HepG2 (cell line): Measurements from ENCODE around the gene MCM3AP. TPM values are rescaled to one million over a fixed set of nuclear protein-coding genes. Genes with fewer than 3 reads are reported as not detected.

Experiments
- GABPB1 ChIP-seq: IDR thresholded peaks from 2 replicates; pipeline ENCODE4 v1.6.1; 2016; ENCODE audit warnings: mild to moderate bottlenecking, missing genetic modification reagents, moderate library complexity, missing compliant biosample characterization
- HES4 ChIP-seq: sonication (generic); formaldehyde crosslinking; IDR thresholded peaks from 2 replicates; pipeline ENCODE4 v1.9.0; 2021; ENCODE audit warnings: mild to moderate bottlenecking, missing genetic modification reagents, borderline replicate concordance
- IKZF1 ChIP-seq: fragments of 450-650 bp; IDR thresholded peaks from 2 replicates; pipeline ENCODE4 v1.7.1; 2016
- KDM5A ChIP-seq: fragments of 200-600 bp; sonication (generic); IDR thresholded peaks from 2 replicates; pipeline ENCODE4 v1.7.0; 2018; ENCODE audit warnings: antibody characterized with exemption, mild to moderate bottlenecking, low read length, borderline replicate concordance
- MAFF ChIP-seq: IDR thresholded peaks from 2 replicates; pipeline ENCODE4 v1.6.1; 2011; ENCODE audit warnings: low read depth, low read length, improper control_type of control experiment
- MAFG ChIP-seq: sonication (generic); formaldehyde crosslinking; IDR thresholded peaks from 2 replicates; pipeline ENCODE4 v1.5.1; 2020; ENCODE audit warnings: mild to moderate bottlenecking, missing genetic modification reagents
- REPIN1 ChIP-seq: sonication (generic); formaldehyde crosslinking; IDR thresholded peaks from 2 replicates; pipeline ENCODE4 v1.8.0; 2022; ENCODE audit warnings: missing genetic modification reagents, low read depth, mild to moderate bottlenecking, borderline replicate concordance
- SMAD3 ChIP-seq: sonication (generic); formaldehyde crosslinking; IDR thresholded peaks from 2 replicates; pipeline ENCODE4 v1.4.0; 2020; ENCODE audit warnings: missing genetic modification reagents
- SP140L ChIP-seq: sonication (generic); formaldehyde crosslinking; IDR thresholded peaks from 2 replicates; pipeline ENCODE4 v1.4.0; 2020; ENCODE audit warnings: missing genetic modification reagents, borderline replicate concordance
- TEAD2 ChIP-seq: sonication (generic); formaldehyde crosslinking; IDR thresholded peaks from 2 replicates; pipeline ENCODE4 v1.9.0; 2021; ENCODE audit warnings: missing genetic modification reagents
- TOE1 ChIP-seq: sonication (generic); formaldehyde crosslinking; IDR thresholded peaks from 2 replicates; pipeline ENCODE4 v1.4.0; 2020; ENCODE audit warnings: mild to moderate bottlenecking, missing genetic modification reagents
- ZC3H4 ChIP-seq: sonication (generic); formaldehyde crosslinking; IDR thresholded peaks from 2 replicates; pipeline ENCODE4 v1.4.0; 2020; ENCODE audit warnings: missing genetic modification reagents, borderline replicate concordance
- ZFYVE20 ChIP-seq: sonication (generic); formaldehyde crosslinking; IDR thresholded peaks from 2 replicates; pipeline ENCODE4 v1.8.0; 2023; ENCODE audit warnings: low read depth, mild to moderate bottlenecking, moderate library complexity, missing genetic modification reagents, borderline replicate concordance
- ZNF12 ChIP-seq: sonication (generic); formaldehyde crosslinking; IDR thresholded peaks from 2 replicates; pipeline ENCODE4 v1.5.0; 2020; ENCODE audit warnings: missing genetic modification reagents
- ZNF562 ChIP-seq: sonication (generic); formaldehyde crosslinking; IDR thresholded peaks from 2 replicates; pipeline ENCODE4 v1.8.0; 2022; ENCODE audit warnings: missing genetic modification reagents, borderline replicate concordance
- ZNF570 ChIP-seq: sonication (generic); formaldehyde crosslinking; IDR thresholded peaks from 2 replicates; pipeline ENCODE4 v1.4.0; 2020; ENCODE audit warnings: mild to moderate bottlenecking, missing genetic modification reagents, borderline replicate concordance
- ZNF746 ChIP-seq: sonication (generic); formaldehyde crosslinking; IDR thresholded peaks from 2 replicates; pipeline ENCODE4 v1.8.0; 2022; ENCODE audit warnings: mild to moderate bottlenecking, missing genetic modification reagents
- ZNF772 ChIP-seq: sonication (generic); formaldehyde crosslinking; IDR thresholded peaks from 2 replicates; pipeline ENCODE4 v1.5.0; 2020; ENCODE audit warnings: mild to moderate bottlenecking, missing genetic modification reagents
- ZNF83 ChIP-seq: sonication (generic); formaldehyde crosslinking; IDR thresholded peaks from 2 replicates; pipeline ENCODE4 v1.4.0; 2020; ENCODE audit warnings: missing genetic modification reagents, mild to moderate bottlenecking, borderline replicate concordance
- ZNF841 ChIP-seq: sonication (generic); formaldehyde crosslinking; IDR thresholded peaks from 2 replicates; pipeline ENCODE4 v1.8.1; 2023; ENCODE audit warnings: missing genetic modification reagents, borderline replicate concordance
- ZZZ3 ChIP-seq: sonication (generic); formaldehyde crosslinking; IDR thresholded peaks from 2 replicates; pipeline ENCODE4 v1.4.0; 2020; ENCODE audit warnings: missing genetic modification reagents, mild to moderate bottlenecking, borderline replicate concordance
- polyA plus RNA-seq, 8 experiments: library from polyadenylated mRNA; depleted of rRNA in 3 of 8; stranded (reverse) in 7 of 8; unstranded in 1 of 8; fragments of >200 nt; fragmentation: Illumina TruSeq in 4 of 8; extraction: Trizol in 4 of 8; gene quantifications; 2 replicates each; pipeline versions ENCODE4 v1.2.1 to v1.2.3, GENCODE V29; 2011 to 2016; ENCODE audit warnings: low read depth in 4 of 8, missing spikeins in 1 of 8, mixed read lengths in 1 of 8; ENCODE audit not compliant: insufficient read depth in 1 of 8
- total RNA-seq, 5 experiments: library from RNA; depleted of rRNA; stranded (reverse); fragments of >200 nt; fragmentation: Illumina TruSeq; extraction: Trizol; gene quantifications; 2 replicates each; pipeline ENCODE4 v1.2.3, GENCODE V29; 2016; ENCODE audit warnings: low read depth in 1 of 5
- TF ChIP-seq, protein P1 (sequence below): sonication (generic); formaldehyde crosslinking; IDR thresholded peaks from 2 replicates; pipeline ENCODE4 v1.4.0; 2020; ENCODE audit warnings: missing genetic modification reagents
- TF ChIP-seq, protein P2 (sequence below): sonication (generic); formaldehyde crosslinking; conservative IDR thresholded peaks from 2 replicates; pipeline ENCODE4 v1.4.0; 2020; ENCODE audit warnings: mild to moderate bottlenecking, missing genetic modification reagents, moderate library complexity

MCM3AP gene
- total and polyA plus RNA-seq, 2 of the 13 experiments (the other 11 are each of a cell fraction or from before 2014, with no cell fraction given) = 27.0 to 54.7 TPM

GRCh38 chr21:46285761-46286647 lies 593 bp upstream of the MCM3AP start, which contains the start of gene YBEY (continued):
- TF ChIP-seq, protein P1, sequence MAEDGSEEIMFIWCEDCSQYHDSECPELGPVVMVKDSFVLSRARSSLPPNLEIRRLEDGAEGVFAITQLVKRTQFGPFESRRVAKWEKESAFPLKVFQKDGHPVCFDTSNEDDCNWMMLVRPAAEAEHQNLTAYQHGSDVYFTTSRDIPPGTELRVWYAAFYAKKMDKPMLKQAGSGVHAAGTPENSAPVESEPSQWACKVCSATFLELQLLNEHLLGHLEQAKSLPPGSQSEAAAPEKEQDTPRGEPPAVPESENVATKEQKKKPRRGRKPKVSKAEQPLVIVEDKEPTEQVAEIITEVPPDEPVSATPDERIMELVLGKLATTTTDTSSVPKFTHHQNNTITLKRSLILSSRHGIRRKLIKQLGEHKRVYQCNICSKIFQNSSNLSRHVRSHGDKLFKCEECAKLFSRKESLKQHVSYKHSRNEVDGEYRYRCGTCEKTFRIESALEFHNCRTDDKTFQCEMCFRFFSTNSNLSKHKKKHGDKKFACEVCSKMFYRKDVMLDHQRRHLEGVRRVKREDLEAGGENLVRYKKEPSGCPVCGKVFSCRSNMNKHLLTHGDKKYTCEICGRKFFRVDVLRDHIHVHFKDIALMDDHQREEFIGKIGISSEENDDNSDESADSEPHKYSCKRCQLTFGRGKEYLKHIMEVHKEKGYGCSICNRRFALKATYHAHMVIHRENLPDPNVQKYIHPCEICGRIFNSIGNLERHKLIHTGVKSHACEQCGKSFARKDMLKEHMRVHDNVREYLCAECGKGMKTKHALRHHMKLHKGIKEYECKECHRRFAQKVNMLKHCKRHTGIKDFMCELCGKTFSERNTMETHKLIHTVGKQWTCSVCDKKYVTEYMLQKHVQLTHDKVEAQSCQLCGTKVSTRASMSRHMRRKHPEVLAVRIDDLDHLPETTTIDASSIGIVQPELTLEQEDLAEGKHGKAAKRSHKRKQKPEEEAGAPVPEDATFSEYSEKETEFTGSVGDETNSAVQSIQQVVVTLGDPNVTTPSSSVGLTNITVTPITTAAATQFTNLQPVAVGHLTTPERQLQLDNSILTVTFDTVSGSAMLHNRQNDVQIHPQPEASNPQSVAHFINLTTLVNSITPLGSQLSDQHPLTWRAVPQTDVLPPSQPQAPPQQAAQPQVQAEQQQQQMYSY (CRISPR knock-in tag) = 0 out of 2 replicates have a peak, but pooled peaks have one; percentile 5
- TF ChIP-seq REPIN1 (CRISPR knock-in tag) = peak; percentile 93; the same call in 1 of the 2 replicates
- TF ChIP-seq MAFG = no peak
- TF ChIP-seq GABPB1 (CRISPR knock-in tag) = peak; percentile 100
- TF ChIP-seq, protein P2, sequence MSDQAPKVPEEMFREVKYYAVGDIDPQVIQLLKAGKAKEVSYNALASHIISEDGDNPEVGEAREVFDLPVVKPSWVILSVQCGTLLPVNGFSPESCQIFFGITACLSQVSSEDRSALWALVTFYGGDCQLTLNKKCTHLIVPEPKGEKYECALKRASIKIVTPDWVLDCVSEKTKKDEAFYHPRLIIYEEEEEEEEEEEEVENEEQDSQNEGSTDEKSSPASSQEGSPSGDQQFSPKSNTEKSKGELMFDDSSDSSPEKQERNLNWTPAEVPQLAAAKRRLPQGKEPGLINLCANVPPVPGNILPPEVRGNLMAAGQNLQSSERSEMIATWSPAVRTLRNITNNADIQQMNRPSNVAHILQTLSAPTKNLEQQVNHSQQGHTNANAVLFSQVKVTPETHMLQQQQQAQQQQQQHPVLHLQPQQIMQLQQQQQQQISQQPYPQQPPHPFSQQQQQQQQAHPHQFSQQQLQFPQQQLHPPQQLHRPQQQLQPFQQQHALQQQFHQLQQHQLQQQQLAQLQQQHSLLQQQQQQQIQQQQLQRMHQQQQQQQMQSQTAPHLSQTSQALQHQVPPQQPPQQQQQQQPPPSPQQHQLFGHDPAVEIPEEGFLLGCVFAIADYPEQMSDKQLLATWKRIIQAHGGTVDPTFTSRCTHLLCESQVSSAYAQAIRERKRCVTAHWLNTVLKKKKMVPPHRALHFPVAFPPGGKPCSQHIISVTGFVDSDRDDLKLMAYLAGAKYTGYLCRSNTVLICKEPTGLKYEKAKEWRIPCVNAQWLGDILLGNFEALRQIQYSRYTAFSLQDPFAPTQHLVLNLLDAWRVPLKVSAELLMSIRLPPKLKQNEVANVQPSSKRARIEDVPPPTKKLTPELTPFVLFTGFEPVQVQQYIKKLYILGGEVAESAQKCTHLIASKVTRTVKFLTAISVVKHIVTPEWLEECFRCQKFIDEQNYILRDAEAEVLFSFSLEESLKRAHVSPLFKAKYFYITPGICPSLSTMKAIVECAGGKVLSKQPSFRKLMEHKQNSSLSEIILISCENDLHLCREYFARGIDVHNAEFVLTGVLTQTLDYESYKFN (CRISPR knock-in tag) = no peak
- TF ChIP-seq IKZF1 = no peak
- peak; percentile 79; the same call in 1 of the 2 replicates for TF ChIP-seq ZNF772 (CRISPR knock-in tag)
- peak; percentile 96 for TF ChIP-seq KDM5A
- peak; percentile 75; the same call in 1 of the 2 replicates for TF ChIP-seq ZZZ3 (CRISPR knock-in tag)
- no peak for TF ChIP-seq TOE1 (CRISPR knock-in tag)
- no peak for TF ChIP-seq MAFF
- no peak for TF ChIP-seq ZFYVE20 (CRISPR knock-in tag)
- TF ChIP-seq ZNF746 = peak; percentile 76; the same call in 1 of the 2 replicates
- peak; percentile 32; the same call in 1 of the 2 replicates for TF ChIP-seq TEAD2 (CRISPR knock-in tag)
- no peak for TF ChIP-seq ZNF570 (CRISPR knock-in tag)
- TF ChIP-seq ZNF83 (CRISPR knock-in tag) = peak; percentile 60; the same call in 1 of the 2 replicates
- TF ChIP-seq SMAD3 (CRISPR knock-in tag) = 0 out of 2 replicates have a peak, but pooled peaks have one; percentile 46
- no peak for TF ChIP-seq ZNF562 (CRISPR knock-in tag)
- TF ChIP-seq ZNF12 (CRISPR knock-in tag) = peak; percentile 76
- no peak; the same call in 1 of the 2 replicates for TF ChIP-seq SP140L
- no peak for TF ChIP-seq ZC3H4 (CRISPR knock-in tag)
- TF ChIP-seq ZNF841 (CRISPR knock-in tag) = no peak
- TF ChIP-seq HES4 (CRISPR knock-in tag) = peak; percentile 73
